Osteoblast (primary cell): Measurements from ENCODE around the gene PTX3. TPM values are rescaled to one million over a fixed set of nuclear protein-coding genes. Genes with fewer than 3 reads are reported as not detected.

ENCODE experiments used
- DNase-seq: peaks from one replicate; pipeline ENCODE4 v3.0.0; 2011; ENCODE audit warnings: low spot score, mixed read lengths; ENCODE audit not compliant: insufficient read length; ENCODE audit errors: missing footprints
- H2AFZ ChIP-seq: 2 replicates; pipeline ENCODE4 v1.6.0; 2011; ENCODE audit warnings: mild to moderate bottlenecking, low read length
- H3K27ac ChIP-seq: 2 replicates; pipeline ENCODE4 v1.5.1; 2011; ENCODE audit warnings: mild to moderate bottlenecking, low read depth, low read length, moderate library complexity
- H3K27me3 ChIP-seq: 2 replicates; pipeline ENCODE4 v1.6.0; 2012; ENCODE audit warnings: mild to moderate bottlenecking, control low read depth, inconsistent platforms, low read length, moderate library complexity; ENCODE audit not compliant: insufficient read depth
- H3K36me3 ChIP-seq: 2 replicates; pipeline ENCODE4 v1.5.1; 2011; ENCODE audit warnings: mild to moderate bottlenecking, low read length, control low read depth, moderate library complexity; ENCODE audit not compliant: insufficient read depth
- H3K4me1 ChIP-seq: 2 replicates; pipeline ENCODE4 v1.5.1; 2011; ENCODE audit warnings: mild to moderate bottlenecking, low read length, control low read depth, moderate library complexity; ENCODE audit not compliant: insufficient read depth
- H3K4me2 ChIP-seq: 2 replicates; pipeline ENCODE4 v1.6.0; 2011; ENCODE audit warnings: mild to moderate bottlenecking, low read length; ENCODE audit not compliant: insufficient read depth
- H3K4me3 ChIP-seq: fragments of 200-600 bp; sonication (generic); 3 replicates; pipeline ENCODE4 v1.5.1; 2012; ENCODE audit warnings: mild to moderate bottlenecking, low read length, inconsistent platforms; ENCODE audit not compliant: insufficient read depth
- H3K79me2 ChIP-seq: 2 replicates; pipeline ENCODE4 v1.6.0; 2012; ENCODE audit warnings: mild to moderate bottlenecking, low read length, control low read depth, inconsistent platforms; ENCODE audit not compliant: insufficient read depth
- H3K9me3 ChIP-seq: 2 replicates; pipeline ENCODE4 v1.5.1; 2011; ENCODE audit warnings: low read depth, low read length, control low read depth
- H4K20me1 ChIP-seq: 2 replicates; pipeline ENCODE4 v1.6.0; 2012; ENCODE audit warnings: mild to moderate bottlenecking, low read length, control low read depth; ENCODE audit not compliant: insufficient read depth
- CTCF ChIP-seq: IDR thresholded peaks from 2 replicates; pipeline ENCODE4 v1.5.1; 2011; ENCODE audit warnings: mild to moderate bottlenecking, low read depth, low read length, moderate library complexity; ENCODE audit errors: extremely low read depth
- total RNA-seq: library from RNA; depleted of rRNA; stranded (reverse); fragments of >200 nt; gene quantifications from 2 replicates; pipeline ENCODE4 v1.2.3, GENCODE V29; 2012

Gene PTX3
- total RNA-seq, 1 donor: 689 TPM

GRCh38 chr3:157475921-157476414 is 39.3 kb downstream of the PTX3 start:
- peaks cover 9% of the 10 kb centered on the region for H3K36me3 ChIP-seq
- H3K4me1 ChIP-seq: peaks cover 4% of the 10 kb centered on the region
- H2AFZ ChIP-seq: no peak overlapping the region
- no peaks in the 10 kb centered on the region for H3K9me3 ChIP-seq
- no peak overlapping the region for H3K4me2 ChIP-seq
- no peak for TF ChIP-seq CTCF
- H3K4me3 ChIP-seq: no peak overlapping the region
- peak overlapping the region; percentile 40 for H3K27ac ChIP-seq
- peaks cover 29% of the 10 kb centered on the region for H3K79me2 ChIP-seq
- DNase-seq: no peak
- no peaks in the 10 kb centered on the region for H4K20me1 ChIP-seq
- H3K27me3 ChIP-seq: no peaks in the 10 kb centered on the region

- Histone ChIP-seq H3K4me1 (peaks cover 4% of the 10 kb centered on the region), H3K9me3 (peaks cover 3% of the 10 kb centered on the region), H3K36me3 (peaks cover 14% of the 10 kb centered on the region), H3K4me3 (no peak overlapping the region), H3K27me3 (no peaks in the 10 kb centered on the region), H3K4me2 (no peak overlapping the region), H2AFZ (no peak overlapping the region), H4K20me1 (no peaks in the 10 kb centered on the region), H3K79me2 (peaks cover 30% of the 10 kb centered on the region), H3K27ac (peak overlapping the region; percentile 26)
- TF ChIP-seq CTCF: no peak
- DNase-seq: no peak
Observed at GRCh38 chr3:157477441-157477840, 40.8 kb downstream of the PTX3 start.

- peaks cover 45% of the 10 kb centered on the region for H3K79me2 ChIP-seq
- no peak overlapping the region for H2AFZ ChIP-seq
- H3K36me3 ChIP-seq: peaks cover 22% of the 10 kb centered on the region
- DNase-seq: no peak
- no peak overlapping the region for H3K4me2 ChIP-seq
- peaks cover 3% of the 10 kb centered on the region for H3K9me3 ChIP-seq
- H3K27me3 ChIP-seq: no peaks in the 10 kb centered on the region
- H3K4me1 ChIP-seq: peaks cover 4% of the 10 kb centered on the region
- no peak overlapping the region for H3K27ac ChIP-seq
- TF ChIP-seq CTCF: no peak
- no peak overlapping the region for H3K4me3 ChIP-seq
- no peaks in the 10 kb centered on the region for H4K20me1 ChIP-seq
Observed at GRCh38 chr3:157479464-157480243, 43.0 kb downstream of the PTX3 start.

- H4K20me1 ChIP-seq: no peaks in the 10 kb centered on the region
- no peaks in the 10 kb centered on the region for H3K27me3 ChIP-seq
- peaks cover 19% of the 10 kb centered on the region for H3K36me3 ChIP-seq
- peak overlapping the region; percentile 49 for H3K4me2 ChIP-seq
- no peak overlapping the region for H2AFZ ChIP-seq
- peaks cover 19% of the 10 kb centered on the region for H3K4me1 ChIP-seq
- H3K27ac ChIP-seq: peak overlapping the region; percentile 68
- TF ChIP-seq CTCF: no peak
- H3K9me3 ChIP-seq: no peaks in the 10 kb centered on the region
- no peak overlapping the region for H3K4me3 ChIP-seq
- H3K79me2 ChIP-seq: peaks cover 49% of the 10 kb centered on the region
- no peak for DNase-seq
Observed at GRCh38 chr3:157487339-157487738, 50.7 kb downstream of the PTX3 start.
